Parathyroid adenoma (tissue), 2 donors: ENCODE measurements around the gene LY6G6D.
A peak's percentile ranks its signal among the peaks of the same experiment; 100 is the strongest.

Source experiments
- H2AFZ ChIP-seq: fragments of 300-600 bp; sonication (generic); one replicate; pipeline ENCODE4 v1.7.0; 2017; ENCODE audit warnings: antibody characterized with exemption, mild to moderate bottlenecking
- H3K27ac ChIP-seq: fragments of 300-600 bp; sonication (generic); one replicate; pipeline ENCODE4 v1.7.0; 2017
- H3K27me3 ChIP-seq: fragments of 300-600 bp; sonication (generic); one replicate; pipeline ENCODE4 v1.7.0; 2017; ENCODE audit warnings: low read length; ENCODE audit not compliant: control insufficient read depth, insufficient read depth
- H3K36me3 ChIP-seq: fragments of 300-600 bp; sonication (generic); one replicate; pipeline ENCODE4 v1.7.0; 2017; ENCODE audit warnings: low read length; ENCODE audit not compliant: control insufficient read depth, insufficient read depth
- H3K4me1 ChIP-seq: fragments of 300-600 bp; sonication (generic); one replicate; pipeline ENCODE4 v1.7.0; 2017; ENCODE audit warnings: control low read depth
- H3K4me2 ChIP-seq: fragments of 300-600 bp; sonication (generic); one replicate; pipeline ENCODE4 v1.7.0; 2017; ENCODE audit warnings: low read length
- H3K4me3 ChIP-seq: fragments of 300-600 bp; sonication (generic); one replicate; pipeline ENCODE4 v1.7.0; 2017; ENCODE audit warnings: low read depth, low read length
- H3K79me2 ChIP-seq: fragments of 300-600 bp; sonication (generic); one replicate; pipeline ENCODE4 v1.7.0; 2017; ENCODE audit warnings: control low read depth
- H3K9ac ChIP-seq: fragments of 300-600 bp; sonication (generic); one replicate; pipeline ENCODE4 v1.7.0; 2017; ENCODE audit warnings: mild to moderate bottlenecking
- H3K9me3 ChIP-seq: fragments of 300-600 bp; sonication (generic); one replicate; pipeline ENCODE4 v1.7.0; 2017; ENCODE audit warnings: low read length; ENCODE audit not compliant: control insufficient read depth
- TF ChIP-seq, protein P1 (sequence below): fragments of 300-600 bp; sonication (generic); IDR thresholded peaks from one replicate; pipeline ENCODE4 v1.7.0; 2017; ENCODE audit warnings: antibody characterized with exemption, mild to moderate bottlenecking
- donor health status: primary hyperparathyroidism.

The LY6G6D gene

GRCh38 chr6:31681135-31681671 lies 33.9 kb upstream of the LY6G6D start:
- Histone ChIP-seq H3K79me2 (no peaks in the 10 kb centered on the region), H3K9ac (no peak overlapping the region), H3K27me3 (no peaks in the 10 kb centered on the region), H3K36me3 (no peaks in the 10 kb centered on the region), H2AFZ (peak overlapping the region; percentile 93), H3K4me2 (peak overlapping the region; percentile 72), H3K4me1 (peaks cover 9% of the 10 kb centered on the region), H3K9me3 (no peaks in the 10 kb centered on the region), H3K27ac (peak overlapping the region; percentile 64), H3K4me3 (peak overlapping the region; percentile 40)
- TF ChIP-seq, protein P1, sequence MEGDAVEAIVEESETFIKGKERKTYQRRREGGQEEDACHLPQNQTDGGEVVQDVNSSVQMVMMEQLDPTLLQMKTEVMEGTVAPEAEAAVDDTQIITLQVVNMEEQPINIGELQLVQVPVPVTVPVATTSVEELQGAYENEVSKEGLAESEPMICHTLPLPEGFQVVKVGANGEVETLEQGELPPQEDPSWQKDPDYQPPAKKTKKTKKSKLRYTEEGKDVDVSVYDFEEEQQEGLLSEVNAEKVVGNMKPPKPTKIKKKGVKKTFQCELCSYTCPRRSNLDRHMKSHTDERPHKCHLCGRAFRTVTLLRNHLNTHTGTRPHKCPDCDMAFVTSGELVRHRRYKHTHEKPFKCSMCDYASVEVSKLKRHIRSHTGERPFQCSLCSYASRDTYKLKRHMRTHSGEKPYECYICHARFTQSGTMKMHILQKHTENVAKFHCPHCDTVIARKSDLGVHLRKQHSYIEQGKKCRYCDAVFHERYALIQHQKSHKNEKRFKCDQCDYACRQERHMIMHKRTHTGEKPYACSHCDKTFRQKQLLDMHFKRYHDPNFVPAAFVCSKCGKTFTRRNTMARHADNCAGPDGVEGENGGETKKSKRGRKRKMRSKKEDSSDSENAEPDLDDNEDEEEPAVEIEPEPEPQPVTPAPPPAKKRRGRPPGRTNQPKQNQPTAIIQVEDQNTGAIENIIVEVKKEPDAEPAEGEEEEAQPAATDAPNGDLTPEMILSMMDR = no peak

GRCh38 chr6:31683591-31683990 lies 31.6 kb upstream of the LY6G6D start:
- H3K4me1 ChIP-seq = peaks cover 9% of the 10 kb centered on the region
- peak overlapping the region; percentile 66 for H3K27ac ChIP-seq
- H3K36me3 ChIP-seq = no peaks in the 10 kb centered on the region
- peak overlapping the region; percentile 60 for H3K4me3 ChIP-seq
- peak overlapping the region; percentile 82 for H2AFZ ChIP-seq
- peak overlapping the region; percentile 47 for H3K4me2 ChIP-seq
- no peaks in the 10 kb centered on the region for H3K9me3 ChIP-seq
- TF ChIP-seq, protein P1 = no peak
- no peaks in the 10 kb centered on the region for H3K27me3 ChIP-seq
- no peak overlapping the region for H3K9ac ChIP-seq
- H3K79me2 ChIP-seq = no peaks in the 10 kb centered on the region

GRCh38 chr6:31686483-31686882 lies 28.7 kb upstream of the LY6G6D start:
- Histone ChIP-seq H3K4me2 (no peak overlapping the region), H3K4me1 (no peaks in the 10 kb centered on the region), H3K27ac (no peak overlapping the region), H3K9ac (no peak overlapping the region), H2AFZ (no peak overlapping the region), H3K36me3 (no peaks in the 10 kb centered on the region), H3K79me2 (no peaks in the 10 kb centered on the region), H3K9me3 (no peaks in the 10 kb centered on the region), H3K4me3 (no peak overlapping the region), H3K27me3 (no peaks in the 10 kb centered on the region)
- TF ChIP-seq, protein P1 = no peak

- Histone ChIP-seq H3K79me2 (no peaks in the 10 kb centered on the region), H3K4me1 (no peaks in the 10 kb centered on the region), H3K9me3 (no peaks in the 10 kb centered on the region), H3K4me2 (no peak overlapping the region), H3K27me3 (no peaks in the 10 kb centered on the region), H3K4me3 (no peak overlapping the region), H3K9ac (no peak overlapping the region), H3K36me3 (no peaks in the 10 kb centered on the region), H3K27ac (no peak overlapping the region), H2AFZ (no peak overlapping the region)
- TF ChIP-seq, protein P1 = no peak
Measured at GRCh38 chr6:31687321-31687720, 27.8 kb upstream of the LY6G6D start.
